ENCODE data around the gene NR1H2.

DNA sequence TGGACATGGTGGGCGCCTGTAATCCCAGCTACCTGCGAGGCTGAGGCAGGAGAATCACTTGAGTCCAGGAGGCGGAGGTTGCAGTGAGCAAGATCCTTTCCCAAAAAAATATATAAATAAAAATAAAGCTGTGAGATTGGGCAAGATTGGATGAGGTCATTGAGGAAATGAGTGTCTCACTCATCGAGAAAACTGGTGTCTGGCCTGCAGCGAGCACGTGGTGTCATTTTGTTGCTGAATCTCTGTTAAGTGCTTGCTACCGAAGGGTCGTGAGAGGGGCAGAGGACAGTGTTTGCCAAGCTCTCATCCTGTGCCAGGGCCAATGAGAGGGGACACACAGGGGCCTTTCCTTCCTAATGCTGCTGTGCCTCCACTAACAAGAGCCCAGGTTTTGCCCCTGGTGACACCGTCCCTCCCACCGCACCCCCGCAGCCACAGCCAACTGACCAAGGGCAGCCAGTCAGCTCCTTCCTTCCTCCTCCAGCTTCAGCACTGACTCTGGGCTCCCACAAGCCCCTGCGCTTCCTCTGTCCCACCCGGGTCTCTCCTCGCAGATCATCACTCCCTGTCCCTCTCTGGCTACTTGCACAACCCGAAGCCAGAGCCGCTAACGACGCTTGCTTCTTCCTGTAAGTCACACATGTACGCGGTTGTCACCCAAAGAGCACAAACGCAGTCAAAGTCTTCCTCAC lies 11.1 kb downstream of the NR1H2 start:
- no peak for TF ChIP-seq EZH2 (IDR thresholded peaks at IDR 0.05; ENCODE audit: insufficient read depth, poor library complexity, severe bottlenecking)
- no peak for TF ChIP-seq EZH2phosphoT487 (IDR thresholded peaks at IDR 0.05; ENCODE audit: insufficient read depth, low read depth)

Data from GM23248 (cell line).